Retinal pigment epithelial cell (primary cell): ENCODE results near the gene CTIF.

Source experiments
- DNase-seq: peaks from one replicate; pipeline ENCODE4 v3.0.0-alpha.2; 2010; ENCODE audit warnings: low read depth
- H3K4me3 ChIP-seq: 2 replicates; pipeline ENCODE4 v1.5.1; 2011; ENCODE audit warnings: mild to moderate bottlenecking, low read length, control low read depth, moderate library complexity
- TF ChIP-seq, protein P1 (sequence below): conservative IDR thresholded peaks from 2 replicates; pipeline ENCODE4 v1.5.1; 2011; ENCODE audit warnings: low read depth, low read length, control low read depth, inconsistent platforms

The CTIF gene

DNA sequence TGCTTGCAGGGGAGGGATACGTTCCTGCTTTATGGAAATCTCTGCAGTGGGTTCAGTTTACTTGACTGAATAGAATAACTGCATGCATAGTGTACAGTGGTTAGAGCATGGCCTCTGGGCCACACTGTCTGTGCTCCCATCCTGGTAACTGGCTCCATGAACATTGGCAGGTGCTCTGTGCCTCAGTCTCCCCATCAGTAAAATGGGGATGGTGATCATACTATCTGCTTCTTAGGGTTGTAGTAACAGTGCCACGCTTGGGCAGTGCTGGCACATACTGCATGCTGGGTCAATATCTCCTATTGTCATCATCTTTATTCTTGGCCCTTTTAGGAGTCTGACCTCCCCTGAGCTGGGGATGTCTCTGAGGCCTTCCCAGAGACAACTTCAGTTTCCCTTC lies 117.3 kb downstream of the CTIF start:
- TF ChIP-seq, protein P1, sequence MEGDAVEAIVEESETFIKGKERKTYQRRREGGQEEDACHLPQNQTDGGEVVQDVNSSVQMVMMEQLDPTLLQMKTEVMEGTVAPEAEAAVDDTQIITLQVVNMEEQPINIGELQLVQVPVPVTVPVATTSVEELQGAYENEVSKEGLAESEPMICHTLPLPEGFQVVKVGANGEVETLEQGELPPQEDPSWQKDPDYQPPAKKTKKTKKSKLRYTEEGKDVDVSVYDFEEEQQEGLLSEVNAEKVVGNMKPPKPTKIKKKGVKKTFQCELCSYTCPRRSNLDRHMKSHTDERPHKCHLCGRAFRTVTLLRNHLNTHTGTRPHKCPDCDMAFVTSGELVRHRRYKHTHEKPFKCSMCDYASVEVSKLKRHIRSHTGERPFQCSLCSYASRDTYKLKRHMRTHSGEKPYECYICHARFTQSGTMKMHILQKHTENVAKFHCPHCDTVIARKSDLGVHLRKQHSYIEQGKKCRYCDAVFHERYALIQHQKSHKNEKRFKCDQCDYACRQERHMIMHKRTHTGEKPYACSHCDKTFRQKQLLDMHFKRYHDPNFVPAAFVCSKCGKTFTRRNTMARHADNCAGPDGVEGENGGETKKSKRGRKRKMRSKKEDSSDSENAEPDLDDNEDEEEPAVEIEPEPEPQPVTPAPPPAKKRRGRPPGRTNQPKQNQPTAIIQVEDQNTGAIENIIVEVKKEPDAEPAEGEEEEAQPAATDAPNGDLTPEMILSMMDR, result no peak
- H3K4me3 ChIP-seq, result no peak overlapping the region
- no peak for DNase-seq

DNA sequence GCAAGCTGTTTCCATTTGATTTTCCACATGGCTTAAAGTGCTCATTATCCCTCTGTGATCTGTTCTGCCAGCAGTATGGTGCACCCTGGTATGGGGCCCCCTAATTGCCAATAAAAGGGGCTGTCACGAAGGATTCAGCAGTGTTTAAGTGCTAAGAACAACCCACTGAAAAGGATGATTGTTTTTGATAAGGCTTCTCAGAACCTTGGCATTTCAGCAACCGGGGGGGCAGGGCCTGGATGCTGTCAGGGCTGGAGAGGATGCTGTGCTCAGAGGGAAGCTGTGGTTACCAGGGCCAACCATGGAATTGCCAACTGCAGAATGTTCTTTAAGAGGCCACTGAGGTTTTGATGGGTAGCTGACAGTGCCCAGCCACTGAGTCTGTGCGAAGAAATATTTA lies 117.8 kb downstream of the CTIF start:
- TF ChIP-seq, protein P1, result no peak
- DNase-seq, result no peak
- no peak overlapping the region for H3K4me3 ChIP-seq

GRCh38 chr18:48657447-48658120 lies 118.8 kb downstream of the CTIF start:
- H3K4me3 ChIP-seq, result no peak overlapping the region
- TF ChIP-seq, protein P1, result no peak
- no peak for DNase-seq

DNA sequence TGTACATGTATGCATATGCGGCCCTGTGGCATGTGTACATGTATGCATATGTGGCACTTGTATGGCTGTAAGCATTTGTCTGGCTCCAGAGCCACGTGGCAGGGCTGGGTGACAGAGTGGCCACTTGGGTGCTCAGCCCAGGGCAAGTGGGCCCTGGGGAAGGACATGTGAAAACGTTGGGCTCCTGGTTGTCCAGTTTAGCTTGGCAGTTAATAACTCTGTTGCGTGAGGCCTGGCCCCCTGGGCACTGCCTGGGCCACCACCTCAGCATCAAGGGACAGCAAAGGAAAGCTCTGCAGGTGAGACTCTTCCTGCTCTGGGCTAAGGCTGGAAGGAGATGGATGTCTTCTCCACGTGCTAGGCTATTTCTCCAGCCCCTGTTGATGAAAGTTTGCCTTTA lies 119.9 kb downstream of the CTIF start:
- TF ChIP-seq, protein P1, result no peak
- DNase-seq, result no peak
- no peak overlapping the region for H3K4me3 ChIP-seq

DNA sequence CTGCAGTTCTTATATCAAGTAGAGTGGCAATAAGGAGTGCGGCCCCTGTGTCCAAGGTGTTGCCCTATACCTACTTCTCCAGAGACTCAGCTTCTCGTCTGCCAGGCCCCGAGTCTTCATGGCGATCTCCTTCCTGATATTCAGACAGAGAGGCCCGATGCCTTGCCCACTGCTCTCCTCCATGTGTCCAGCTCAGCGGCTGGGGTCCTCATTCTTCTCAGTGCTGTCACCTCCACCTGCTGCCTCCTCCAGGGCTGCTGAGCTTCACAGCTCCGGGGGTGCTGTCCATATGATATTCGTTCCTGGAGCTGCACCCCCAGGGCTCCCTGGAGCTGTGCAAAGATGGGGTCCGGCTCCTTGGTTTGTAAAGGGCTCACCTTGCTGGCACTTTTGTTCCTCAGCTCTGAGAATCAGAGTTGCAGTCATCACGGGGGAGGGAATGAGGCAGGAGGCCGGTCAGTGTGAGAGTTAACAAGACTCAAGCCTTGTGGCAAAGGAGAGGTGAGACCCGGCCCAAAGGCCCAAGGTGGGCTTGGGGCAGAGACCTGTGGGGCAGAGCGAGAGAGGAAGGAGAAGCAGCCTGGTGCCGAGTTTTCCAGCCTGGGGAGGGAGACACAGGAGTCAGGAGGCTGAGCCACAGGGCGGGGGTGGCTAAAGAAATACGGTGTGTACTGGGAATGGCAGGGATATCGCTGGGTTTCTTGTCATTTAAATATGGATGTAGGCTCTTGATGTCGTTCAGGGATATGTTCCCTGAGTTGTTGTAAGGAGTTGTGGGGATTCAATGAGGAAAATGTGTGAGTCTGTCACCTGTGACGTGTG lies 120.6 kb downstream of the CTIF start:
- TF ChIP-seq, protein P1, result no peak
- H3K4me3 ChIP-seq, result no peak overlapping the region
- DNase-seq, result no peak

DNA sequence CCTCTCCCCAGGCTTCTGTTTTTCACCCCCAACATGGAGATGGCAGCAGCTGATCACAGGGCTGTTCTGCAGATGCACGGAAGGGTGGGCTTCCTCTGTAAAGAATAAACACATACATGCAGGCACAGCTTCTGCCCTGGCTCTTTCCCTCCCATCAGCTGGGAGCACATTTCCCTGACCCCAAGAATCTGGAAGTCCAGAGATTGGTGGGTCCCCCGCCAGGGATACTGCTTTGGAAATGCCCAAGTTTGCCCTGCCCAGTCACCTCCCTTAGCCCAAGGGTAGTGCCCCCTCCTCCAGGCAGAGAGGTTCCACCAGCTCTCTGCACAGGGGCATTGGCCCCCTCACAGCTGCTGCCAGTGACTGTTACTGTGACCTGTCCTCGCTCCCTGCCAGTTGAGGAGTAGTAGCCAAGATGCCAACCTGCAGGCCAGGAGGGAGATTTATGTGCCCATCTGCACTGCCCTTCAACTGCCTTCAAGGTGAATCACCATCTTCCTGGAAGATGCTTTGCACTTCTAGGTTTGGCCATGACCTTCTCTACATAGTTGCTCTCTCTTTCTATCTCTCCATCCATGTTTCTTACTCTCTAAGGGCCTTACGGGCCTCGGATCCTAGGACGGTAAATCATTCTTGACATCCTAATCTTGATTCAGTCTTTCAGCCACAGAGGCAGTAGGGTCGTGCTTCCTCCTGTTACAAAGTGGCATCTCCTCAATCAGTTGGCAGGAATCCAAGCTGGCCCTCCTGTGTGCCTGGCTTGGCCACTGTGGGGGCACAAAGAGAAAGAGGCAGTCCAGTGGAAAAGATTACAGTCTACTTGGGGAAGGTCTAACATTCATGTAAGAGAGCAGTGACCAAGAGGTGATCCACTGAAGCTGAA lies 121.8 kb downstream of the CTIF start:
- TF ChIP-seq, protein P1, result no peak
- no peak for DNase-seq
- no peak overlapping the region for H3K4me3 ChIP-seq
